GM19043 (cell line): Measurements from ENCODE around the gene METTL14.
"Not testable (repeated sequence)": the region's sequence is repeated elsewhere in the genome, so short reads cannot be mapped to it uniquely, and the experiment has no call there.

Experiments used
- ATAC-seq: cut with Tn5 transposase; IDR thresholded peaks from one replicate; pipeline ENCODE4 v1.9.1; 2021; ENCODE audit warnings: low read depth; ENCODE audit not compliant: unreplicated experiment

The METTL14 gene

GRCh38 chr4:118684873-118685811 lies at the start of gene METTL14:
Gene METTL14 (plus strand): TSS chr4:118685392. CDS start chr4:118685535, 143 bp downstream.
- ATAC-seq, result peak; percentile 99

DNA sequence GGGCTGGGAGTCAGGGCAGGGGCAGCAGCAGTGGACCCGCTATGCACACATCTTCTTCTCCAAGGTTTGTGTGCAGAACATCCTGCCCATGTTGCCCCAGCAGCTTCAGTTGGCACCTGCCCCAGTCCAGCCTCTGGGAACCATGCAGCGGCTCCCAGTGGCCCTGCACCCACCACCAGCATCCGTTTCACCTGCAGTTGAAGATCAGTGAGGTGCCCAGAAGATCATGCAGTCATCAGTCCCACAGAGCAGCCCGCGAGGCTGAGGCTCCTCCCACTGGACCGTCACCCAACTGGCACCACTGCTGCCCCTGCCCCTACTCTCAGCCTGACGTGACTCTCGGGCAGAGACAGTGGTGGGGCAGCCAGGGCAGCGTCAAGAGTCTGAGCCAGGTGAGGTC lies 49.1 kb upstream of the METTL14 start:
- ATAC-seq, result not testable (repeated sequence)

- ATAC-seq, result not testable (repeated sequence)
Measured at GRCh38 chr4:118664665-118665064, 20.5 kb upstream of the METTL14 start.

DNA sequence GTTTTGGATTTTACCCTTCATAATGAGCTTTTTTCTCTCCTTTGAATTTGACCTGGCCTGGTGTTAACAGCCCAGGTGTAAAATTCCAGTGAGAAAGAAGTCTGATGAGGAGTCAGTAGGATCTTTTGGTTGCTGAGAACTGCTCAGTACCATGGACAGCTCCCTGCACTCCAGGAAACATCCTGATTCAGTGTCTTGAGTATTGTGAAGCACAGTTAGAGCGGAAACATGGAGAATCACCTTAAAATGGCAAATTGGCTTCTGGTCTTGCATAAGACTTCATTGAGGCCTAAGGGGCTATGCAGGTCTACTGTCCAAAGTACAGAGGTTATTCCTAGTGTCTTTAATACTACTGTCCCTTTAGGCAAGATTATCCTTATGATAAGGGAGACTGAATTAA lies 16.0 kb upstream of the METTL14 start:
- ATAC-seq, result not testable (repeated sequence)

GRCh38 chr4:118670968-118671367 lies 14.2 kb upstream of the METTL14 start:
- ATAC-seq, result not testable (repeated sequence)

- ATAC-seq, result no peak
Measured at GRCh38 chr4:118676128-118676527, 9.1 kb upstream of the METTL14 start.

- no peak for ATAC-seq
Measured at GRCh38 chr4:118680808-118681207, 4.4 kb upstream of the METTL14 start.

GRCh38 chr4:118682928-118683327 lies 2.3 kb upstream of the METTL14 start:
- no peak for ATAC-seq

GRCh38 chr4:118683513-118683912 lies 1.7 kb upstream of the METTL14 start:
- no peak for ATAC-seq

GRCh38 chr4:118703118-118703517 lies 17.9 kb downstream of the METTL14 start:
- ATAC-seq, result no peak

- no peak for ATAC-seq
Measured at GRCh38 chr4:118711052-118711451, 25.9 kb downstream of the METTL14 start.

DNA sequence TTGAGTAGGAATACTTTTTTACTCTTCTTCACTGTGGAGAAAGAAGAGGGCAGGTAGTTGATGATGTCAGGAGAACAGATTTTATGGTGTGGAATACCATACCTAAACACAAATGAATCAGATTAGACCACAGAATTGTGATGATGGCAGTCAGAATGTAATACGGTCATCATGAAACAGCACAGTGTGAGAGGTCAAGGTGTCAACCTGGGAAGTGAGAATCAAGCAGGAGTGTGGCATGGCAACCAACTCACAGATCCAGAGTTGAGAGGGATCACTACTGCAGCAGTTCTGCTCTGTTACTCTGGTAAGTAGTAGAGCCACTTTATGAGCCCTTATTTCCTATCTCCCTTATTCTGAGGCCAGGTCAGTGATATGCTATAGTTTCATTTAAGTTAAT lies 27.7 kb downstream of the METTL14 start:
- no peak for ATAC-seq

GRCh38 chr4:118714682-118715081 lies 29.5 kb downstream of the METTL14 start:
- ATAC-seq, result no peak

DNA sequence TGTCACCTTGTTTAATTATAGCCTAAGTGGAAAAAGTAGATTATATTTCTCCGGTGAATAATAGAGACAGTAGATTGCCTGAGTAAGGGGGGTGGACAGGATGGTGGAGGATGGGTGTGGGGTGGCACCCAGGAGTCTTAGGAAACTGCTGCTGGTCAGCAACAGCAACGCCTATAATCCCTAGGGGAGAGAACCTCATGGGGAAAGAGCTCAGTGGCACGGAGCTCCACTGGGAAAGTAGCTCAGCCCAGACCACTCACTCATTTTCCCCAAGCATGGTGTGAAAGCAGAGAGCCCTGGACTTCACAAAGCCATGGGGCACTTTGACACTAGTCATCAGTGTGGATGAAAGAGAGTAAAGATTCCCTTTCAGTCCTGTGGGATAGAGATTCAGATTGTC lies 31.1 kb downstream of the METTL14 start:
- ATAC-seq, result no peak

DNA sequence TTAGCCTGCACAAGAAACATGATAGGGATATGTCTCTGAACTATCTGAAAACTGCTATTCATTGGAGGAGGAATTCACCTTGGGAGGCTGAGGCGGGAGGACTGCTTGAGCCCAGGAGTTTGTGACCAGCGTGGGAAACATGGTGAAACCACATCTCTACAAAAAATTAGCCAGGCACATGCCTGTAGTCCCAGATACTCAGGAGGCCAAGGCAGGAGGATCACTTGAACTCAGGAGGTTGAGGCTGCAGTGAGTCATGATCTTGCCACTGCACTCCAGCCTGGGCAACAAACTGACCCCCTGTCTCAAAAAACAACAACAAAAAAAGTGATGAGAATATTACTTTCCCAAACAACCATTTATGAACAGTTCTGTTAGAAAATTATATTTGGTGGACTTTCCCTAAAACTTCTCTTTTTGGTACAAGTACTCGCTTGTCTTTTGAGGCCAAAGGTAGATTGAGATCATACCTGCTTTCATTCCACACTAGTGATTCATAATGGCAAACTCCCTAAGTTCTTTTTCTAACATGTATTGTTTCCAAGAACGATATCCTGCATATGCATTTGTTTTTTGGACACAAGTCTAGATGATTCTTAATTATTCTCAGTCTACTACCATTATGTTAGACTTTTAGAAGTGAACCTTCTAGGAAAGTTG lies 33.4 kb downstream of the METTL14 start:
- no peak for ATAC-seq

GRCh38 chr4:118721752-118722151 lies 36.6 kb downstream of the METTL14 start:
- no peak for ATAC-seq

- ATAC-seq, result no peak
Measured at GRCh38 chr4:118723369-118723768, 38.2 kb downstream of the METTL14 start.

- ATAC-seq, result no peak
Measured at GRCh38 chr4:118727360-118727759, 42.2 kb downstream of the METTL14 start.

DNA sequence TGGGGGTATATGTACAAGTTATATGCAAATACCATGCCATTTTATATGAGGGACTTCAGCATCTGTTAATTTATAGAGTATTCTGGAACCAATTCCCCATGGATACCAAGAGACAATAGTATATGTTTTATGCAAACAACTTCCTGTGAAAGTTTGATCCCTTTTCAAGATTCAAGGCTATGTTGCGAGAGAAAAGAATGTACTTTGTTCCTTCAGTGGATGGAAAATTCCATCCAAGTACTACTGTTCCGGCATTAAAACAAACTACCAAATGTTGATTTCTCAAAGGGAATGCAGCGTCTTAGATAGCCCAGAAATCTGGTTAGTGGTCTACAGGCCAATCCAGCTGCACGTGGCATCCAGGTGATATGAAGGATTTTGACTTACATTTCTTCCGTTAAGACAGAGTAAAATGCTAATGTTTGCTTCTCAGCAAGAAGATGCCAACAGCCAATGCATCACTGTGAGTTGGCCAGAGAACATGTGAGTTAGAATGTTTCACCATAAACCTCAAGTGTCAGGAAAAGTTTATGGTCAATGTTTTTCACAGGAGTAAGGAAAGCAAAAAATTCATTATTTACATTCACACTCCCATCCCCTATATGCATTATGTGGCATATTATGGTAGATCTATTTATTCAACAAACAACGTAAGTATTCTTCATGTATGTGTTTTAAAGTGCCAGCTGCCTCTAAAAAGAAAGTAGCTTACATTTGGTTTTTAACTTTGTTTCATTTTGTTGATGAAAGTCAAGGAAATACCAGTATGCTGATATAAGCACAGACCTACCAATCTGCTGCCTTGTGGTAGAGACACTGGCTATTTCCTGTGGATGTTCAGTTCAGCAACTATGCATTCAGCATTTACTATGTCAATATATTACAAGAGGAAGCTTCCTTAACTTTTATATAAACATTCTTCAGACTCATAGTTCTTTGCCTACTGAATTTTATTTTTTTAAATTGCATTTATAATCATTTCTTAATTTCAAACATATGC lies 44.4 kb downstream of the METTL14 start:
- no peak for ATAC-seq

GRCh38 chr4:118730683-118731082 lies 45.5 kb downstream of the METTL14 start:
- ATAC-seq, result no peak
